Upper lobe of left lung (tissue), 6 donors: ENCODE data around the gene PTPN13. TPM values are rescaled to one million over a fixed set of nuclear protein-coding genes. Genes with fewer than 3 reads are reported as not detected.

Experiments used
- ATAC-seq, 2 donors: fragments of 200-7000 bp; cut with Tn5 transposase; one replicate each; pipeline ENCODE4 v1.9.1; 2022; ENCODE audit warnings: mild to moderate bottlenecking in 2 of 2, moderate library complexity in 2 of 2; ENCODE audit not compliant: low FRiP score in 2 of 2
- DNase-seq, 2 donors: peaks; one replicate each; pipeline ENCODE4 v3.0.0-alpha.2; 2019 to 2020
- H3K27ac ChIP-seq, 4 donors: fragments of 200-600 bp; sonication (generic); one replicate each; pipeline ENCODE4 v1.5.1; 2016 to 2019
- H3K27me3 ChIP-seq, 4 donors: fragments of 200-600 bp; sonication (generic); one replicate each; pipeline ENCODE4 v1.5.1; 2017 to 2019
- H3K36me3 ChIP-seq, 4 donors: fragments of 200-600 bp; sonication (generic); one replicate each; pipeline ENCODE4 v1.5.1; 2016 to 2019
- H3K4me1 ChIP-seq, 4 donors: fragments of 200-600 bp; sonication (generic); one replicate each; pipeline ENCODE4 v1.5.1; 2018 to 2019
- H3K4me3 ChIP-seq, 4 donors: fragments of 200-600 bp; sonication (generic); one replicate each; pipeline ENCODE4 v1.5.1; 2017 to 2019; ENCODE audit warnings: mild to moderate bottlenecking in 2 of 4, moderate library complexity in 1 of 4
- H3K9me3 ChIP-seq, 4 donors: fragments of 200-600 bp; sonication (generic); one replicate each; pipeline ENCODE4 v1.5.1; 2018 to 2019
- CTCF ChIP-seq, 6 experiments: fragments of 450-650 bp in 4 of 6; fragments of 200-600 bp in 2 of 6; sonication (generic) in 2 of 6; IDR thresholded peaks; one replicate each; pipeline ENCODE4 v1.5.1; 2016 to 2019; ENCODE audit warnings: antibody characterized with exemption in 6 of 6
- EP300 ChIP-seq, 4 donors: sonication (generic); formaldehyde crosslinking; IDR thresholded peaks; one replicate each; pipeline ENCODE4 v1.5.1; 2017; ENCODE audit warnings: antibody characterized with exemption in 4 of 4, control low read depth in 2 of 4
- POLR2A ChIP-seq, 4 donors: fragments of 450-650 bp; IDR thresholded peaks; one replicate each; pipeline ENCODE4 v1.5.1; 2016 to 2017; ENCODE audit warnings: antibody characterized with exemption in 4 of 4, mild to moderate bottlenecking in 2 of 4
- POLR2AphosphoS5 ChIP-seq, 2 donors: sonication (generic); formaldehyde crosslinking; IDR thresholded peaks; one replicate each; pipeline ENCODE4 v1.5.1; 2017; ENCODE audit warnings: antibody characterized with exemption in 2 of 2
- WGBS, 2 donors: methylation state at CpG; one replicate each; pipeline ENCODE4 v1.1.5; 2017 to 2018; 5-methylcytosine and 5-hydroxymethylcytosine counted together
- total RNA-seq, 6 donors: library from RNA; depleted of rRNA in 4 of 6; stranded (reverse); fragments of >200 nt in 4 of 6; gene quantifications; one replicate each; pipeline versions ENCODE4 v1.1.0 to v1.2.1, GENCODE V29; 2016 to 2021
- donor health status: DM: no; HTN: no; CAD: no; lungs with moderate emphysema.
- donor health status: DM: no; HTN: yes; CAD: no; lungs with severe emphysema.

The PTPN13 gene
- total RNA-seq, 6 donors from 2014 or later = 50.1 to 163 (median 96.7) TPM

GRCh38 chr4:86630629-86631028 is 36.5 kb downstream of the PTPN13 start:
- no peaks in the 10 kb centered on the region for H3K36me3 ChIP-seq
- ATAC-seq (no peak), DNase-seq (no peak)
- no peaks in the 10 kb centered on the region for H3K9me3 ChIP-seq
- no peak for TF ChIP-seq POLR2A (IDR thresholded peaks at IDR 0.05)
- TF ChIP-seq EP300 (IDR thresholded peaks at IDR 0.05) = no peak
- no peak for TF ChIP-seq CTCF (IDR thresholded peaks at IDR 0.05)
- TF ChIP-seq POLR2AphosphoS5 (IDR thresholded peaks at IDR 0.05) = no peak
- H3K4me1 ChIP-seq = peaks cover 0 to 2% (median 0%) of the 10 kb centered on the region in 4 donors
- H3K27ac ChIP-seq = no peak overlapping the region
- H3K4me3 ChIP-seq = no peak overlapping the region
- H3K27me3 ChIP-seq = no peaks in the 10 kb centered on the region
- WGBS, 2 donors = 70 to 84% methylated on average over 1 of the region's 1 CpG

- Histone ChIP-seq H3K27ac (no peak overlapping the region), H3K4me3 (no peak overlapping the region), H3K36me3 (no peaks in the 10 kb centered on the region), H3K4me1 (peaks cover 0 to 2% (median 0%) of the 10 kb centered on the region in 4 donors), H3K27me3 (no peaks in the 10 kb centered on the region), H3K9me3 (no peaks in the 10 kb centered on the region)
- no peak for DNase-seq
- WGBS, 2 donors = 38 to 59% methylated on average over 1 of the region's 1 CpG
- no peak for TF ChIP-seq POLR2AphosphoS5 (IDR thresholded peaks at IDR 0.05)
- no peak for TF ChIP-seq POLR2A (IDR thresholded peaks at IDR 0.05)
- TF ChIP-seq CTCF (IDR thresholded peaks at IDR 0.05) = no peak
- TF ChIP-seq EP300 (IDR thresholded peaks at IDR 0.05) = no peak
- no peak for ATAC-seq
Observed at GRCh38 chr4:86631166-86631565, 37.1 kb downstream of the PTPN13 start.

GRCh38 chr4:86633854-86634253 is 39.7 kb downstream of the PTPN13 start:
- WGBS, 2 donors = 47 to 52% methylated on average over 2 of the region's 2 CpGs
- DNase-seq = no peak
- Histone ChIP-seq H3K27ac (no peak overlapping the region), H3K36me3 (no peaks in the 10 kb centered on the region), H3K27me3 (no peaks in the 10 kb centered on the region), H3K4me3 (no peak overlapping the region), H3K4me1 (peaks cover 0 to 2% (median 0%) of the 10 kb centered on the region in 4 donors), H3K9me3 (no peaks in the 10 kb centered on the region)
- TF ChIP-seq POLR2AphosphoS5 (IDR thresholded peaks at IDR 0.05) (no peak), EP300 (IDR thresholded peaks at IDR 0.05) (no peak), POLR2A (IDR thresholded peaks at IDR 0.05) (no peak), CTCF (IDR thresholded peaks at IDR 0.05) (no peak)
- ATAC-seq = no peak

- no peak for ATAC-seq
- Histone ChIP-seq H3K4me1 (no peaks in the 10 kb centered on the region), H3K4me3 (no peak overlapping the region), H3K9me3 (no peaks in the 10 kb centered on the region), H3K36me3 (no peaks in the 10 kb centered on the region), H3K27me3 (no peaks in the 10 kb centered on the region), H3K27ac (no peak overlapping the region)
- TF ChIP-seq CTCF (IDR thresholded peaks at IDR 0.05) (no peak), POLR2AphosphoS5 (IDR thresholded peaks at IDR 0.05) (no peak), EP300 (IDR thresholded peaks at IDR 0.05) (no peak), POLR2A (IDR thresholded peaks at IDR 0.05) (no peak)
- WGBS, 2 donors = 59 to 65% methylated on average over 1 of the region's 1 CpG
- DNase-seq = no peak
Observed at GRCh38 chr4:86640469-86640868, 46.4 kb downstream of the PTPN13 start.

DNA sequence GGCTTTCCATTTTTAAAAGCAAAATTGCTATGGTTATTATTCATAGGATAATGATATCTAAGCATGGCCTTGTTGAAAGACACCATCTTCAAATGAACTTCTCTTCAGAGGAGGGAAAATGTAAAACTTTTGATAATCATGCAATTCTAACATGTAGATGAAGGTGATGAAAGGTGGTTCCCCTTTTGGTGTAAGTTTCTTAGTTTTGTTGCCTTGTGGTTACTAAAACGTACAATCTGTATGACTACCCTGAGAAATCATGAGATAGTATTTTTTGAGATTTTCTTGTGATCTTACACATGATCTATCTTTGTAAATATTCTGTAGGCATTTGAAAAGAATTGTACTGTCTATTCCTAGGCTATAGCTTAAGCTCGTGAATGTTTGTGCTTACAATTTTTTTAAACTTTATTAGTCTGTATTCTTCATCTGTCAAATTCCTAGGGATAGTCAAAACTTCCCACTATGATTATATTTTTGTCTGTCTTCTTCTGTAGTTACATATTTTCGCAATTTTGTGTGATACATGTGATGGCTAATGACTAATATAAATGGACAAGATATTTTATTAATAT is 47.5 kb downstream of the PTPN13 start:
- DNase-seq (no peak), ATAC-seq (no peak)
- no peaks in the 10 kb centered on the region for H3K27me3 ChIP-seq
- no peak overlapping the region for H3K27ac ChIP-seq
- no peaks in the 10 kb centered on the region for H3K36me3 ChIP-seq
- no peak overlapping the region for H3K4me3 ChIP-seq
- 78 to 81% methylated on average over 3 of the region's 3 CpGs for WGBS, 2 donors
- no peaks in the 10 kb centered on the region for H3K9me3 ChIP-seq
- no peaks in the 10 kb centered on the region for H3K4me1 ChIP-seq
- no peak for TF ChIP-seq POLR2A (IDR thresholded peaks at IDR 0.05)
- no peak for TF ChIP-seq EP300 (IDR thresholded peaks at IDR 0.05)
- no peak for TF ChIP-seq CTCF (IDR thresholded peaks at IDR 0.05)
- TF ChIP-seq POLR2AphosphoS5 (IDR thresholded peaks at IDR 0.05) = no peak
